Panc1 (cell line): ENCODE results near the gene PTPN4.

Experiments used
- POLR2AphosphoS5 ChIP-seq: IDR thresholded peaks from 2 replicates; pipeline ENCODE4 v1.6.1; 2012; ENCODE audit warnings: mild to moderate bottlenecking, low read depth, low read length, moderate library complexity
- SIN3A ChIP-seq: IDR thresholded peaks from 2 replicates; pipeline ENCODE4 v1.6.1; 2012; ENCODE audit warnings: low read depth, mild to moderate bottlenecking, low read length, moderate library complexity, borderline replicate concordance; ENCODE audit not compliant: insufficient read depth
- TCF7L2 ChIP-seq: IDR thresholded peaks from 2 replicates; pipeline ENCODE4 v1.6.1; 2011; ENCODE audit warnings: mild to moderate bottlenecking, low read depth, low read length, inconsistent platforms
- TF ChIP-seq, protein P1 (sequence below): fragments of 450-650 bp; IDR thresholded peaks from 2 replicates; pipeline ENCODE4 v1.5.1; 2017; ENCODE audit warnings: mild to moderate bottlenecking
- TF ChIP-seq, protein P2 (sequence below), 2 experiments: IDR thresholded peaks; 2 replicates each; pipeline ENCODE4 v1.6.1; 2011 to 2012; ENCODE audit warnings: low read depth in 2 of 2, control low read depth in 1 of 2, low read length in 1 of 2, mild to moderate bottlenecking in 1 of 2, moderate library complexity in 1 of 2; ENCODE audit not compliant: insufficient read depth in 1 of 2

DNA sequence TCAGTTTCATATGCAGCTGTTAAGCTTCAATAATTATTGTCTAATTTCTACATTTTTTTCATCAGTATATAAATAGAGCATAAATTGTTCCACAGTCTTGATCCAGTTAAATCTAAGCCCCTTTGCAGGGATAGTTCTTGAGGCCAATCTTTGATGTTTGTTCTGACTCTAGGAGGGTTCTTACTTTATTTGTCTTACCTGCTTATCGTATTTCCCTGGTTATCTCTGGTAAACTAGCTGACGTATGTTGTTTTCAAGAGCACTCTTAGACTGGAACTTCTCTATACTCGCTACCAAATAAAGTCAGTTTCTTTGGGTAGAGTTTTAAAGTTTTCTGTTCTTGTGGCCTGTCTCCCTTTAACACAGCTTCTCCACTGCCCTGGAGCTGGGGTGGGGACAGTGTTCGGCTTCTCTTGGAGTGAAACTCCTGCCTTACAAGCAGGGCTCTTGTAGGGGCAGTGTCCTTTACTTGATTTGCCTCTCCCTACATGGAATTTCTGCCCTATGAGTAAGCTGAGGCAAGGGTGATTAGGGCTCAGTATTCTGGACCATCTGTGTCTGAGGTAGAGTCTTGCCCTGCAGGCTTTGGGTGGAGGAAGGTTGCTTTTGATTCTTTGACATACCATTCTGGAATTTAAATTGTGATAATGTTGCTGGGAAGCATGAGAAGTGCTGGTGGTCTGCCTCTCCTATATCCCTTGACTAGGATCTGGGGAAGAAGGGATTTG lies 90.3 kb downstream of the PTPN4 start:
- TF ChIP-seq, protein P1, sequence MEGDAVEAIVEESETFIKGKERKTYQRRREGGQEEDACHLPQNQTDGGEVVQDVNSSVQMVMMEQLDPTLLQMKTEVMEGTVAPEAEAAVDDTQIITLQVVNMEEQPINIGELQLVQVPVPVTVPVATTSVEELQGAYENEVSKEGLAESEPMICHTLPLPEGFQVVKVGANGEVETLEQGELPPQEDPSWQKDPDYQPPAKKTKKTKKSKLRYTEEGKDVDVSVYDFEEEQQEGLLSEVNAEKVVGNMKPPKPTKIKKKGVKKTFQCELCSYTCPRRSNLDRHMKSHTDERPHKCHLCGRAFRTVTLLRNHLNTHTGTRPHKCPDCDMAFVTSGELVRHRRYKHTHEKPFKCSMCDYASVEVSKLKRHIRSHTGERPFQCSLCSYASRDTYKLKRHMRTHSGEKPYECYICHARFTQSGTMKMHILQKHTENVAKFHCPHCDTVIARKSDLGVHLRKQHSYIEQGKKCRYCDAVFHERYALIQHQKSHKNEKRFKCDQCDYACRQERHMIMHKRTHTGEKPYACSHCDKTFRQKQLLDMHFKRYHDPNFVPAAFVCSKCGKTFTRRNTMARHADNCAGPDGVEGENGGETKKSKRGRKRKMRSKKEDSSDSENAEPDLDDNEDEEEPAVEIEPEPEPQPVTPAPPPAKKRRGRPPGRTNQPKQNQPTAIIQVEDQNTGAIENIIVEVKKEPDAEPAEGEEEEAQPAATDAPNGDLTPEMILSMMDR, result no peak
- TF ChIP-seq, protein P2, sequence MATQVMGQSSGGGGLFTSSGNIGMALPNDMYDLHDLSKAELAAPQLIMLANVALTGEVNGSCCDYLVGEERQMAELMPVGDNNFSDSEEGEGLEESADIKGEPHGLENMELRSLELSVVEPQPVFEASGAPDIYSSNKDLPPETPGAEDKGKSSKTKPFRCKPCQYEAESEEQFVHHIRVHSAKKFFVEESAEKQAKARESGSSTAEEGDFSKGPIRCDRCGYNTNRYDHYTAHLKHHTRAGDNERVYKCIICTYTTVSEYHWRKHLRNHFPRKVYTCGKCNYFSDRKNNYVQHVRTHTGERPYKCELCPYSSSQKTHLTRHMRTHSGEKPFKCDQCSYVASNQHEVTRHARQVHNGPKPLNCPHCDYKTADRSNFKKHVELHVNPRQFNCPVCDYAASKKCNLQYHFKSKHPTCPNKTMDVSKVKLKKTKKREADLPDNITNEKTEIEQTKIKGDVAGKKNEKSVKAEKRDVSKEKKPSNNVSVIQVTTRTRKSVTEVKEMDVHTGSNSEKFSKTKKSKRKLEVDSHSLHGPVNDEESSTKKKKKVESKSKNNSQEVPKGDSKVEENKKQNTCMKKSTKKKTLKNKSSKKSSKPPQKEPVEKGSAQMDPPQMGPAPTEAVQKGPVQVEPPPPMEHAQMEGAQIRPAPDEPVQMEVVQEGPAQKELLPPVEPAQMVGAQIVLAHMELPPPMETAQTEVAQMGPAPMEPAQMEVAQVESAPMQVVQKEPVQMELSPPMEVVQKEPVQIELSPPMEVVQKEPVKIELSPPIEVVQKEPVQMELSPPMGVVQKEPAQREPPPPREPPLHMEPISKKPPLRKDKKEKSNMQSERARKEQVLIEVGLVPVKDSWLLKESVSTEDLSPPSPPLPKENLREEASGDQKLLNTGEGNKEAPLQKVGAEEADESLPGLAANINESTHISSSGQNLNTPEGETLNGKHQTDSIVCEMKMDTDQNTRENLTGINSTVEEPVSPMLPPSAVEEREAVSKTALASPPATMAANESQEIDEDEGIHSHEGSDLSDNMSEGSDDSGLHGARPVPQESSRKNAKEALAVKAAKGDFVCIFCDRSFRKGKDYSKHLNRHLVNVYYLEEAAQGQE (IDR thresholded peaks at IDR 0.05; ENCODE audit: insufficient read depth in 1 of 2, low read depth in 2 of 2, low read length in 1 of 2), result no peak
- TF ChIP-seq SIN3A (no peak), POLR2AphosphoS5 (no peak), TCF7L2 (no peak)
